IMR-90 (cell line): Measurements from ENCODE around the gene BET1. TPM values are rescaled to one million over a fixed set of nuclear protein-coding genes. Genes with fewer than 3 reads are reported as not detected.

Experiments
- ATAC-seq: fragments of 200-7000 bp; cut with Tn5 transposase; 2 replicates; pipeline ENCODE4 v1.9.1; 2020; ENCODE audit warnings: low read depth, mild to moderate bottlenecking, moderate library complexity
- BruUV-seq: library from RNA; stranded (reverse); fragments of 400-500 nt; replicated peaks from 2 replicates; lab custom pipeline; 2021; lab: Mats Ljungman, UMichigan
- CTCF ChIA-PET: fragments of 300-600 bp; formaldehyde crosslinking; extraction: SDS; loops from one replicate; lab custom pipeline; 2021; ENCODE audit warnings: antibody characterized with exemption; lab: Yijun Ruan, JAX
- POLR2A ChIA-PET: fragments of 300-600 bp; sonication (Branson Sonifier 250); formaldehyde crosslinking; loops from one replicate; lab custom pipeline; 2022; ENCODE audit warnings: antibody characterized with exemption; ENCODE audit not compliant: unreplicated experiment; lab: Charles Lee
- DNase-seq: peaks from one replicate; pipeline ENCODE4 v3.0.0; 2013
- H2AFZ ChIP-seq: replicated peaks from 2 replicates; pipeline ENCODE3; 2013; ENCODE audit warnings: low read length, mild to moderate bottlenecking; ENCODE audit not compliant: poor library complexity
- H2AK5ac ChIP-seq: 2 replicates; pipeline ENCODE4 v1.6.1; 2013; ENCODE audit warnings: low read depth, low read length, inconsistent platforms
- H2AK9ac ChIP-seq: replicated peaks from 2 replicates; pipeline ENCODE3; 2013; ENCODE audit warnings: mild to moderate bottlenecking, low read depth, low read length, moderate library complexity; ENCODE audit not compliant: poor library complexity
- H2BK120ac ChIP-seq: 2 replicates; pipeline ENCODE4 v1.6.1; 2013; ENCODE audit warnings: low read depth, low read length, inconsistent platforms
- H2BK15ac ChIP-seq: 3 replicates; pipeline ENCODE4 v1.6.1; 2013; ENCODE audit warnings: low read depth, low read length, inconsistent platforms
- H2BK20ac ChIP-seq: 2 replicates; pipeline ENCODE4 v1.6.1; 2013; ENCODE audit warnings: low read depth, mild to moderate bottlenecking, inconsistent platforms, low read length, moderate library complexity
- H2BK5ac ChIP-seq: 2 replicates; pipeline ENCODE4 v1.6.1; 2013; ENCODE audit warnings: mild to moderate bottlenecking, low read depth, low read length, inconsistent platforms; ENCODE audit not compliant: poor library complexity, severe bottlenecking
- H3K14ac ChIP-seq: replicated peaks from 2 replicates; pipeline ENCODE4 v1.6.1; 2013; ENCODE audit warnings: low read depth, low read length, inconsistent platforms
- H3K18ac ChIP-seq: 2 replicates; pipeline ENCODE4 v1.6.1; 2013; ENCODE audit warnings: low read depth, low read length, control low read depth
- H3K23ac ChIP-seq: 2 replicates; pipeline ENCODE4 v1.6.1; 2013; ENCODE audit warnings: low read depth, low read length, inconsistent platforms
- H3K27ac ChIP-seq: 2 replicates; pipeline ENCODE4 v1.5.1; 2013; ENCODE audit warnings: mild to moderate bottlenecking, control low read depth, low read length; ENCODE audit not compliant: insufficient read depth
- H3K27me3 ChIP-seq: 2 replicates; pipeline ENCODE4 v1.6.1; 2013; ENCODE audit warnings: low read length; ENCODE audit not compliant: control insufficient read depth, insufficient read depth
- H3K36me3 ChIP-seq: 2 replicates; pipeline ENCODE4 v1.6.1; 2013; ENCODE audit warnings: low read length, mixed read lengths; ENCODE audit not compliant: control insufficient read depth, insufficient read depth
- H3K4ac ChIP-seq: 2 replicates; pipeline ENCODE4 v1.6.1; 2013; ENCODE audit warnings: low read depth, low read length, inconsistent platforms
- H3K4me1 ChIP-seq: 2 replicates; pipeline ENCODE4 v1.6.1; 2013; ENCODE audit warnings: low read length, mixed read lengths; ENCODE audit not compliant: control insufficient read depth, insufficient read depth
- H3K4me2 ChIP-seq: 2 replicates; pipeline ENCODE4 v1.6.1; 2013; ENCODE audit warnings: low read depth, mild to moderate bottlenecking, control low read depth, low read length, moderate library complexity
- H3K4me3 ChIP-seq: 2 replicates; pipeline ENCODE4 v1.5.1; 2013; ENCODE audit warnings: low read depth, mild to moderate bottlenecking, control low read depth, low read length, moderate library complexity; ENCODE audit not compliant: insufficient read depth
- H3K56ac ChIP-seq: 2 replicates; pipeline ENCODE4 v1.6.1; 2013; ENCODE audit warnings: low read length, inconsistent platforms; ENCODE audit not compliant: insufficient read depth; ENCODE audit errors: extremely low read depth
- H3K79me1 ChIP-seq, 2 experiments: 2 replicates each; pipeline ENCODE4 v1.6.1; 2013; ENCODE audit warnings: low read length in 2 of 2, inconsistent platforms in 1 of 2, low read depth in 1 of 2
- H3K9ac ChIP-seq: 2 replicates; pipeline ENCODE4 v1.6.1; 2013; ENCODE audit warnings: low read depth, low read length, control low read depth
- H3K9me1 ChIP-seq: 2 replicates; pipeline ENCODE4 v1.6.1; 2013; ENCODE audit warnings: low read length, inconsistent platforms; ENCODE audit not compliant: insufficient read depth
- H3K9me3 ChIP-seq: 2 replicates; pipeline ENCODE4 v1.6.1; 2013; ENCODE audit warnings: low read length; ENCODE audit not compliant: control insufficient read depth, insufficient read depth
- H4K20me1 ChIP-seq: 2 replicates; pipeline ENCODE4 v1.6.1; 2013; ENCODE audit warnings: low read length, inconsistent platforms; ENCODE audit not compliant: insufficient read depth
- H4K5ac ChIP-seq: 2 replicates; pipeline ENCODE4 v1.6.1; 2013; ENCODE audit warnings: mild to moderate bottlenecking, low read depth, low read length, control low read depth
- H4K8ac ChIP-seq, 2 experiments: 2 replicates each; pipeline ENCODE4 v1.6.1; 2013; ENCODE audit warnings: low read depth in 2 of 2, low read length in 2 of 2, control low read depth in 1 of 2, inconsistent platforms in 1 of 2
- H4K91ac ChIP-seq: 2 replicates; pipeline ENCODE4 v1.6.1; 2013; ENCODE audit warnings: low read depth, low read length, inconsistent platforms; ENCODE audit not compliant: insufficient read depth
- BHLHE40 ChIP-seq: fragments of 150-350 bp; IDR thresholded peaks from 2 replicates; pipeline ENCODE4 v1.6.1; 2016; ENCODE audit warnings: mild to moderate bottlenecking, low read depth, low read length
- CEBPB ChIP-seq: IDR thresholded peaks from 2 replicates; pipeline ENCODE4 v1.6.1; 2012; ENCODE audit warnings: low read depth, low read length, improper control_type of control experiment
- CHD1 ChIP-seq: IDR thresholded peaks from 2 replicates; pipeline ENCODE4 v1.6.1; 2012; ENCODE audit warnings: low read depth, low read length, improper control_type of control experiment
- CTCF ChIP-seq: conservative IDR thresholded peaks from 2 replicates; pipeline ENCODE4 v1.5.1; 2012; ENCODE audit warnings: mild to moderate bottlenecking, low read depth, low read length, improper control_type of control experiment
- ELK1 ChIP-seq: fragments of 150-350 bp; IDR thresholded peaks from 2 replicates; pipeline ENCODE4 v1.6.1; 2016; ENCODE audit warnings: low read depth, mild to moderate bottlenecking, low read length, moderate library complexity, borderline replicate concordance
- MAFK ChIP-seq: IDR thresholded peaks from 2 replicates; pipeline ENCODE4 v1.6.1; 2012; ENCODE audit warnings: low read depth, low read length, improper control_type of control experiment
- MAZ ChIP-seq: IDR thresholded peaks from 2 replicates; pipeline ENCODE4 v1.6.1; 2012; ENCODE audit warnings: low read depth, mild to moderate bottlenecking, low read length, improper control_type of control experiment, moderate library complexity, borderline replicate concordance
- MXI1 ChIP-seq: IDR thresholded peaks from 2 replicates; pipeline ENCODE4 v1.6.1; 2012; ENCODE audit warnings: low read depth, mild to moderate bottlenecking, low read length, moderate library complexity, borderline replicate concordance
- NFE2L2 ChIP-seq: fragments of 150-350 bp; IDR thresholded peaks from 2 replicates; pipeline ENCODE4 v1.6.1; 2016; ENCODE audit warnings: low read depth, mild to moderate bottlenecking, low read length
- POLR2A ChIP-seq: IDR thresholded peaks from 2 replicates; pipeline ENCODE4 v1.6.1; 2012; ENCODE audit warnings: mild to moderate bottlenecking, low read depth, low read length
- RAD21 ChIP-seq: IDR thresholded peaks from 2 replicates; pipeline ENCODE4 v1.6.1; 2012; ENCODE audit warnings: low read length, improper control_type of control experiment
- RCOR1 ChIP-seq: IDR thresholded peaks from 2 replicates; pipeline ENCODE4 v1.6.1; 2012; ENCODE audit warnings: mild to moderate bottlenecking, low read length, improper control_type of control experiment; ENCODE audit not compliant: insufficient replicate concordance
- RFX5 ChIP-seq: IDR thresholded peaks from 2 replicates; pipeline ENCODE4 v1.8.0; 2012; ENCODE audit warnings: low read depth, mild to moderate bottlenecking, low read length, moderate library complexity
- SMC3 ChIP-seq: fragments of 150-350 bp; IDR thresholded peaks from 2 replicates; pipeline ENCODE4 v1.6.1; 2016; ENCODE audit warnings: low read depth, mild to moderate bottlenecking, antibody characterized with exemption, low read length, moderate library complexity
- USF2 ChIP-seq: fragments of 150-350 bp; IDR thresholded peaks from 2 replicates; pipeline ENCODE4 v1.6.1; 2017; ENCODE audit warnings: mild to moderate bottlenecking, antibody characterized with exemption, low read length, low read depth
- WGBS, 2 experiments: methylation state at CpG; one replicate each; pipeline versions ENCODE4 v1.1.5 to v1.1.7; 2013; ENCODE audit warnings: missing lambda C conversion rate in 2 of 2; ENCODE audit not compliant: insufficient read length in 1 of 2; ENCODE audit errors: extremely low coverage in 2 of 2; 5-methylcytosine and 5-hydroxymethylcytosine counted together
- dilution Hi-C: fragments of 300-500 bp; cut with HindIII; formaldehyde crosslinking; loops from one replicate; pipeline ENCODE4 v1.14.3; 2018; ENCODE audit warnings: low sequenced_read_pairs; ENCODE audit not compliant: unreplicated experiment
- in situ Hi-C: fragments of 300-500 bp; cut with MboI; formaldehyde crosslinking; loops from 3 replicates; pipeline ENCODE4 v1.14.3; 2019; ENCODE audit warnings: low sequenced_read_pairs, inconsistent platforms, mixed read lengths
- intact Hi-C: fragments of 100-400 bp; cut with micrococcal nuclease; formaldehyde crosslinking; loops from 2 replicates; pipeline ENCODE4 v1.10.0; 2022
- polyA plus RNA-seq, 3 experiments: library from polyadenylated mRNA; depleted of rRNA; stranded (reverse); fragments of >200 nt; gene quantifications; 2 replicates each; pipeline ENCODE4 v1.2.3, GENCODE V29; 2012; ENCODE audit warnings: low replicate concordance in 1 of 3
- total RNA-seq: library from RNA; depleted of rRNA; stranded (reverse); fragments of >200 nt; gene quantifications from 2 replicates; pipeline ENCODE4 v1.2.3, GENCODE V29; 2012

BET1 gene
- total and polyA plus RNA-seq, 2 of the 4 experiments (the other 2 are of a cell fraction): 9.9 to 33.2 TPM

- POLR2A ChIA-PET: no interaction called here
- Histone ChIP-seq H3K27me3 (no peaks in the 10 kb centered on the region), H2BK120ac (no peak overlapping the region), H3K36me3 (no peaks in the 10 kb centered on the region), H3K9me3 (no peaks in the 10 kb centered on the region), H3K14ac (no peak overlapping the region), H4K20me1 (no peaks in the 10 kb centered on the region), H3K4me2 (no peak overlapping the region), H3K23ac (no peak overlapping the region), H3K56ac (no peak overlapping the region), H3K4ac (no peak overlapping the region), H2AFZ (no peak overlapping the region), H4K8ac (no peak overlapping the region), H3K4me3 (no peak overlapping the region), H3K9ac (no peak overlapping the region), H4K91ac (no peak overlapping the region), H2AK9ac (no peak overlapping the region), H2BK20ac (no peak overlapping the region), H3K4me1 (no peaks in the 10 kb centered on the region), H3K27ac (no peak overlapping the region), H2BK15ac (no peak overlapping the region), H3K9me1 (no peaks in the 10 kb centered on the region), H3K79me1 (no peaks in the 10 kb centered on the region), H2AK5ac (no peak overlapping the region), H3K18ac (no peak overlapping the region), H2BK5ac (no peak overlapping the region), H4K5ac (no peak overlapping the region)
- no peak for ATAC-seq
- no CpG with 5 or more reads among the region's 2 CpGs for WGBS, 2 experiments
- TF ChIP-seq CHD1 (no peak), MAZ (no peak), SMC3 (no peak), NFE2L2 (no peak), POLR2A (no peak), RFX5 (no peak), ELK1 (no peak), USF2 (no peak), RCOR1 (no peak), BHLHE40 (no peak), CEBPB (no peak), MXI1 (no peak), MAFK (no peak), RAD21 (no peak), CTCF (no peak)
- intact Hi-C loops (no loop called here), in situ Hi-C loops (no loop called here), dilution Hi-C loops (no loop called here)
- CTCF ChIA-PET: no interaction called here
- no peak for DNase-seq
- BruUV-seq: no TSS peak
Measured at GRCh38 chr7:94053532-94053931, 49.4 kb upstream of the BET1 start.
